Neural progenitor cell (in vitro differentiated cells): ENCODE measurements around the gene SERF2. TPM values are rescaled to one million over a fixed set of nuclear protein-coding genes. Genes with fewer than 3 reads are reported as not detected.

Experiments used
- DNase-seq: peaks from one replicate; pipeline ENCODE4 v3.0.0-alpha.2; 2016; ENCODE audit warnings: low spot score
- H2AFZ ChIP-seq: fragments of 200-600 bp; sonication (generic); replicated peaks from 2 replicates; pipeline ENCODE4 v1.6.1; 2016; ENCODE audit warnings: antibody characterized with exemption
- H3F3A ChIP-seq: fragments of 200-600 bp; sonication (generic); 2 replicates; pipeline ENCODE4 v1.6.1; 2016; ENCODE audit warnings: antibody characterized with exemption, low read depth
- H3K27ac ChIP-seq: fragments of 200-600 bp; sonication (generic); 2 replicates; pipeline ENCODE4 v1.5.1; 2016; ENCODE audit warnings: mild to moderate bottlenecking
- H3K27me3 ChIP-seq: fragments of 200-600 bp; sonication (generic); 2 replicates; pipeline ENCODE4 v1.6.1; 2016; ENCODE audit warnings: mild to moderate bottlenecking, moderate library complexity
- H3K36me3 ChIP-seq: fragments of 200-600 bp; sonication (generic); 2 replicates; pipeline ENCODE4 v1.5.1; 2016
- H3K4me1 ChIP-seq: fragments of 200-600 bp; sonication (generic); 2 replicates; pipeline ENCODE4 v1.6.1; 2016; ENCODE audit warnings: mixed run types
- H3K4me2 ChIP-seq: fragments of 200-600 bp; sonication (generic); 2 replicates; pipeline ENCODE4 v1.6.1; 2016
- H3K4me3 ChIP-seq: fragments of 200-600 bp; sonication (generic); 2 replicates; pipeline ENCODE4 v1.5.1; 2016
- H3K79me2 ChIP-seq: fragments of 200-600 bp; sonication (generic); 2 replicates; pipeline ENCODE4 v1.6.1; 2016; ENCODE audit warnings: low read depth
- H3K9ac ChIP-seq: fragments of 200-600 bp; sonication (generic); 2 replicates; pipeline ENCODE4 v1.6.1; 2016
- H3K9me3 ChIP-seq: fragments of 200-600 bp; sonication (generic); 2 replicates; pipeline ENCODE4 v1.5.1; 2016; ENCODE audit warnings: low read depth
- H4K20me1 ChIP-seq: fragments of 200-600 bp; sonication (generic); 2 replicates; pipeline ENCODE4 v1.6.1; 2016; ENCODE audit warnings: low read depth
- H3K27ac Mint-ChIP-seq: 3 replicates; pipeline ENCODE4 v1.8.0; 2021; ENCODE audit warnings: mixed read lengths
- H3K27me3 Mint-ChIP-seq: 2 replicates; pipeline ENCODE4 v1.8.0; 2022; ENCODE audit warnings: low read depth, mild to moderate bottlenecking, inconsistent platforms, moderate library complexity, mixed read lengths; ENCODE audit not compliant: insufficient read depth
- H3K36me3 Mint-ChIP-seq: 3 replicates; pipeline ENCODE4 v1.8.0; 2021; ENCODE audit warnings: mixed read lengths
- H3K4me1 Mint-ChIP-seq: 3 replicates; pipeline ENCODE4 v1.8.0; 2021; ENCODE audit warnings: mixed read lengths
- H3K4me3 Mint-ChIP-seq: 3 replicates; pipeline ENCODE4 v1.8.0; 2021; ENCODE audit warnings: mild to moderate bottlenecking, moderate library complexity, mixed read lengths
- H3K9me3 Mint-ChIP-seq: 3 replicates; pipeline ENCODE4 v1.8.0; 2020; ENCODE audit warnings: mixed read lengths
- EZH2 ChIP-seq: fragments of 200-600 bp; sonication (generic); IDR thresholded peaks from 2 replicates; pipeline ENCODE4 v1.6.1; 2017; ENCODE audit warnings: antibody characterized with exemption, mild to moderate bottlenecking, moderate library complexity
- EZH2phosphoT487 ChIP-seq: fragments of 200-600 bp; sonication (generic); IDR thresholded peaks from 2 replicates; pipeline ENCODE4 v1.6.1; 2017; ENCODE audit warnings: antibody characterized with exemption
- total RNA-seq: library from RNA; depleted of rRNA; stranded (reverse); fragments of >200 nt; gene quantifications from 2 replicates; pipeline ENCODE4 v1.2.3, GENCODE V29; 2015; ENCODE audit warnings: low replicate concordance
- TF ChIP-seq, protein P1 (sequence below): fragments of 200-600 bp; sonication (generic); IDR thresholded peaks from 2 replicates; pipeline ENCODE4 v1.5.1; 2017; ENCODE audit warnings: antibody characterized with exemption, mild to moderate bottlenecking

Gene SERF2
- total RNA-seq, 1 donor from 2014 or later: 249 TPM

DNA sequence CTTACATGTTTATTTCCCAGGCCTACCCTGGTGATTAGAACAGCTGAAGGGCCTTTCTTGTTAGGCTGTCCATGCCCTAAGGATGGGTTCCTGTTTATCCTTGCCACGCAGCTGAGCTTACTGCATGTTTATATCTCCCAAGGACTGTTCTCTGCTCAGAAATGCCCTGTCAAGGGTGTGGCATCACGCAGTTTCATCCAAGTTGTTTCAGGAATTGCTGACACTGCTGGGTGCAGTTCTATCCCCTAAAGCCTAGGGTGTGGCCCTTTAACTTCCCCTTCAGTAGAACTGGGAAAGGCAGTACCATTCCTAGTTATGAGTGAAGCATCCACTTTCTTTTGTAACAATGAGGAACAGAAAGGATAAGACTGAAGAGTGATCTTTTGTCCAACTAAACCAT, 20.3 kb upstream of the SERF2 start:
- no peak overlapping the region for H3K4me3 Mint-ChIP-seq
- H3K4me2 ChIP-seq: no peak overlapping the region
- H3K27me3 Mint-ChIP-seq: peaks cover 5% of the 10 kb centered on the region
- H3K27me3 ChIP-seq: peaks cover 14% of the 10 kb centered on the region
- no peak overlapping the region for H3K4me3 ChIP-seq
- no peaks in the 10 kb centered on the region for H3K4me1 ChIP-seq
- DNase-seq: no peak
- no peak overlapping the region for H3K27ac ChIP-seq
- H3K27ac Mint-ChIP-seq: no peak overlapping the region
- H4K20me1 ChIP-seq: peaks cover 16% of the 10 kb centered on the region
- H3K36me3 Mint-ChIP-seq: peaks cover 35% of the 10 kb centered on the region
- H3K9me3 Mint-ChIP-seq: no peaks in the 10 kb centered on the region
- H3K79me2 ChIP-seq: no peaks in the 10 kb centered on the region
- H3K9me3 ChIP-seq: no peaks in the 10 kb centered on the region
- H3K4me1 Mint-ChIP-seq: no peaks in the 10 kb centered on the region
- H3K36me3 ChIP-seq: peaks cover 34% of the 10 kb centered on the region
- no peak overlapping the region for H2AFZ ChIP-seq
- peaks cover 83% of the 10 kb centered on the region for H3F3A ChIP-seq
- no peak overlapping the region for H3K9ac ChIP-seq
- no peak for TF ChIP-seq EZH2phosphoT487
- no peak for TF ChIP-seq EZH2

DNA sequence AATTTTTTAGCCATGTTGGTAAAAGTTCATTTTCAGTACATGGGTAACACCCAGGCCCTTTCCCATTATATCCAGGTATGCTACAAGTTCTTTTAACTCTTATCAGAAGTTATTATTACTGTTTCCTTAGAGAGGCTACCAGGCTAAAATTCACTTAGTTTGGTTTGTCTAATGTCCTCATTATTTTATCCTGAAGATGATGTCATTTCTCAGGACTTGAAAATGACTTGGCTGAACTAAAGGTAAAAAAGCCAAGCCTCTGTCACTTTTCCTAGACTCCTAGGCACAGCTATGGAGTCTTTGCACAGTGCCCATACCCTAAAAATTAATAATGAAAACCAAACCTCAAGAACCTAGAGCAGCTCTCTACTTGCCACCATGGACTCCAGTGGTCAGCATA, 19.5 kb upstream of the SERF2 start:
- H3K27ac ChIP-seq: no peak overlapping the region
- H3K4me3 ChIP-seq: no peak overlapping the region
- H3K9me3 Mint-ChIP-seq: no peaks in the 10 kb centered on the region
- no peak overlapping the region for H3K27ac Mint-ChIP-seq
- peaks cover 19% of the 10 kb centered on the region for H3K27me3 ChIP-seq
- H2AFZ ChIP-seq: no peak overlapping the region
- no peaks in the 10 kb centered on the region for H3K4me1 Mint-ChIP-seq
- H4K20me1 ChIP-seq: peaks cover 16% of the 10 kb centered on the region
- no peaks in the 10 kb centered on the region for H3K79me2 ChIP-seq
- H3K9ac ChIP-seq: no peak overlapping the region
- no peaks in the 10 kb centered on the region for H3K9me3 ChIP-seq
- H3F3A ChIP-seq: peaks cover 84% of the 10 kb centered on the region
- H3K4me3 Mint-ChIP-seq: no peak overlapping the region
- no peak overlapping the region for H3K4me2 ChIP-seq
- peaks cover 5% of the 10 kb centered on the region for H3K27me3 Mint-ChIP-seq
- TF ChIP-seq EZH2phosphoT487 (no peak), EZH2 (no peak)
- TF ChIP-seq, protein P1, sequence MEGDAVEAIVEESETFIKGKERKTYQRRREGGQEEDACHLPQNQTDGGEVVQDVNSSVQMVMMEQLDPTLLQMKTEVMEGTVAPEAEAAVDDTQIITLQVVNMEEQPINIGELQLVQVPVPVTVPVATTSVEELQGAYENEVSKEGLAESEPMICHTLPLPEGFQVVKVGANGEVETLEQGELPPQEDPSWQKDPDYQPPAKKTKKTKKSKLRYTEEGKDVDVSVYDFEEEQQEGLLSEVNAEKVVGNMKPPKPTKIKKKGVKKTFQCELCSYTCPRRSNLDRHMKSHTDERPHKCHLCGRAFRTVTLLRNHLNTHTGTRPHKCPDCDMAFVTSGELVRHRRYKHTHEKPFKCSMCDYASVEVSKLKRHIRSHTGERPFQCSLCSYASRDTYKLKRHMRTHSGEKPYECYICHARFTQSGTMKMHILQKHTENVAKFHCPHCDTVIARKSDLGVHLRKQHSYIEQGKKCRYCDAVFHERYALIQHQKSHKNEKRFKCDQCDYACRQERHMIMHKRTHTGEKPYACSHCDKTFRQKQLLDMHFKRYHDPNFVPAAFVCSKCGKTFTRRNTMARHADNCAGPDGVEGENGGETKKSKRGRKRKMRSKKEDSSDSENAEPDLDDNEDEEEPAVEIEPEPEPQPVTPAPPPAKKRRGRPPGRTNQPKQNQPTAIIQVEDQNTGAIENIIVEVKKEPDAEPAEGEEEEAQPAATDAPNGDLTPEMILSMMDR: no peak
- H3K36me3 Mint-ChIP-seq: peaks cover 35% of the 10 kb centered on the region
- H3K36me3 ChIP-seq: peaks cover 34% of the 10 kb centered on the region
- DNase-seq: no peak
- H3K4me1 ChIP-seq: no peaks in the 10 kb centered on the region

DNA sequence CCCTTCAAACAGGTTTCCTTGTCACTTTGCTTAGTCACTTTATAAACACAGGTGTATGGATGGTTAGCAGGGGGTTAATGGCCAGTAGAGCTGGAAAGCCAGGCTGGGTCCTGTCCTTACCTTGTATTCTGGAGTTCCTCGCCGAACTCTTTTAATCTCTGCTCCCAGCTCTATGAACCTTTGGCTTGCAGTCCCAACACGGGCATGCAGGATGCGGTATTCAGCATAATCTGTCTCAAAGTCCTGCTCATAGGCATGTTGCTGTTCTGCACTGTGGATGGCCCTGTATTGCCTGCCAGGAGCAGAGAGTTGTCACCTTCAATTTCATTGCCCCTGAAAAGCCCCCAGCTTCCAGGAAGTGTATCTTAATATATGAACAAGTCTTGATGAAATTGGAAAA, 18.1 kb upstream of the SERF2 start:
- no peak overlapping the region for H3K27ac Mint-ChIP-seq

DNA sequence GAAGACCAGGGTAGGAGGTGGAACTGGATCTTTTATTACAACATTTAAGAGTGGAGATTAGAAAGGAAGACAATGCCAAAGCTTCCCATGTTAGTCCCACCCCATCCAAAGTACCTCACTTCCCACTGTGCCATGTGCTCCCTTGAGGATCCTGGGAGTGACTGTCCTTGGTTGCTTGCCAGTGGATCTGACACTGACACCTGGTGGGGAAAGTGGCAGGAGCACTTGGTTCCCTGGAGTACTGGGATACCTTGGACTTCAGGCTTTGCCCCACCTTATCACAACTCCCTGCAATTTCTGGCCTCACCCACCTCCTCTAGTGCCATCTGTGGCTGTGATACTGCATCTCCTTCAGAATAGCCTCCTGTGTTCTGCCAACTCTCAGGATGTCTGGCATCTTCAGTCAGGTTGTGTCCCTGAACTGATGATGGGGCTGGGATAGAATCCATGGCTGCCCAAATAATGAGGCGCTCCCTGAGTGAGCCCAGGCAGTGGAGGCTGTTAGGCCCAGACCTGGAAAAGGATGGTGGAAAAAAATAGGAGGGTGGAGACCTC, 16.6 kb upstream of the SERF2 start:
- Mint-ChIP-seq H3K27ac (peak overlapping the region; percentile 85), H3K9me3 (no peaks in the 10 kb centered on the region), H3K36me3 (peaks cover 15% of the 10 kb centered on the region), H3K27me3 (peaks cover 7% of the 10 kb centered on the region), H3K4me3 (peak overlapping the region; percentile 4), H3K4me1 (no peaks in the 10 kb centered on the region)
- Histone ChIP-seq H3K27me3 (peaks cover 19% of the 10 kb centered on the region), H3K79me2 (no peaks in the 10 kb centered on the region), H2AFZ (no peak overlapping the region), H3K9ac (no peak overlapping the region), H3K27ac (no peak overlapping the region), H3F3A (peaks cover 61% of the 10 kb centered on the region), H3K4me2 (peak overlapping the region; percentile 88), H3K4me1 (no peaks in the 10 kb centered on the region), H4K20me1 (peaks cover 11% of the 10 kb centered on the region), H3K36me3 (peaks cover 15% of the 10 kb centered on the region), H3K4me3 (peak overlapping the region; percentile 53), H3K9me3 (no peaks in the 10 kb centered on the region)
- TF ChIP-seq EZH2 (no peak), EZH2phosphoT487 (no peak)
- TF ChIP-seq, protein P1: peak; percentile 35
- DNase-seq: peak; percentile 40

More for the DNA sequence above, 18.1 kb upstream of the SERF2 start:
- Mint-ChIP-seq H3K4me3 (no peak overlapping the region), H3K4me1 (no peaks in the 10 kb centered on the region), H3K27me3 (peaks cover 7% of the 10 kb centered on the region), H3K9me3 (no peaks in the 10 kb centered on the region), H3K36me3 (peaks cover 24% of the 10 kb centered on the region)
- Histone ChIP-seq H3K79me2 (no peaks in the 10 kb centered on the region), H2AFZ (no peak overlapping the region), H4K20me1 (peaks cover 16% of the 10 kb centered on the region), H3K9me3 (no peaks in the 10 kb centered on the region), H3K4me2 (no peak overlapping the region), H3K4me3 (no peak overlapping the region), H3K36me3 (peaks cover 28% of the 10 kb centered on the region), H3K9ac (no peak overlapping the region), H3F3A (peaks cover 71% of the 10 kb centered on the region), H3K4me1 (no peaks in the 10 kb centered on the region), H3K27ac (no peak overlapping the region), H3K27me3 (peaks cover 19% of the 10 kb centered on the region)
- TF ChIP-seq EZH2phosphoT487 (no peak), EZH2 (no peak)
- TF ChIP-seq, protein P1: no peak
- DNase-seq: no peak
